Measurements from ENCODE around the gene CNNM2.

DNA sequence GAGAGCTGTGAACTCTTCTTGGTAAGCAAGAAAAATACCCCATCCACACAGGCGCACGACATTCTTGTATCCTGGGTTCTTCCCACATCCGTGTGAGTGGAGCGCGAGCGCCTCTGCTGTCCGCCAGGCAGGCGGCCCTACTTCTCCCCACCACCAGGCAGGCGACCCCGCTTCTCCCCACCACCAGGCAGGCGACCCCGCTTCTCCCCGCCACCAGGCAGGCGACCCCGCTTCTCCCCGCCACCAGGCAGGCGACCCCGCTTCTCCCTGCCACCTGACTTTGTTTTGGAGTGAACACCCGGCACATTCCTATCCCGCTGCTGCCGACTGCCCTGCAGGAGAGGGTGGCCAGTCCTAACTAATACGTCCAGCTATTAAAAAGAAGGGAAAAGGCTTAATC, 154.2 kb downstream of the CNNM2 start:
- TF ChIP-seq, protein P1, sequence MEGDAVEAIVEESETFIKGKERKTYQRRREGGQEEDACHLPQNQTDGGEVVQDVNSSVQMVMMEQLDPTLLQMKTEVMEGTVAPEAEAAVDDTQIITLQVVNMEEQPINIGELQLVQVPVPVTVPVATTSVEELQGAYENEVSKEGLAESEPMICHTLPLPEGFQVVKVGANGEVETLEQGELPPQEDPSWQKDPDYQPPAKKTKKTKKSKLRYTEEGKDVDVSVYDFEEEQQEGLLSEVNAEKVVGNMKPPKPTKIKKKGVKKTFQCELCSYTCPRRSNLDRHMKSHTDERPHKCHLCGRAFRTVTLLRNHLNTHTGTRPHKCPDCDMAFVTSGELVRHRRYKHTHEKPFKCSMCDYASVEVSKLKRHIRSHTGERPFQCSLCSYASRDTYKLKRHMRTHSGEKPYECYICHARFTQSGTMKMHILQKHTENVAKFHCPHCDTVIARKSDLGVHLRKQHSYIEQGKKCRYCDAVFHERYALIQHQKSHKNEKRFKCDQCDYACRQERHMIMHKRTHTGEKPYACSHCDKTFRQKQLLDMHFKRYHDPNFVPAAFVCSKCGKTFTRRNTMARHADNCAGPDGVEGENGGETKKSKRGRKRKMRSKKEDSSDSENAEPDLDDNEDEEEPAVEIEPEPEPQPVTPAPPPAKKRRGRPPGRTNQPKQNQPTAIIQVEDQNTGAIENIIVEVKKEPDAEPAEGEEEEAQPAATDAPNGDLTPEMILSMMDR (IDR thresholded peaks at IDR 0.05 in 2 of 3, conservative IDR thresholded peaks at IDR 0.05 in 1 of 3; ENCODE audit: borderline replicate concordance in 1 of 3, insufficient read depth in 1 of 3, low read depth in 2 of 3, low read length in 2 of 3) = no peak
- no peak for TF ChIP-seq ZFX (IDR thresholded peaks at IDR 0.05)
- no peak for TF ChIP-seq EZH2phosphoT487 (IDR thresholded peaks at IDR 0.05; ENCODE audit: borderline replicate concordance)
- TF ChIP-seq POLR2A (IDR thresholded peaks at IDR 0.05; ENCODE audit: borderline replicate concordance, extremely low read depth, insufficient read depth, insufficient read length) = no peak
- TF ChIP-seq, protein P2, sequence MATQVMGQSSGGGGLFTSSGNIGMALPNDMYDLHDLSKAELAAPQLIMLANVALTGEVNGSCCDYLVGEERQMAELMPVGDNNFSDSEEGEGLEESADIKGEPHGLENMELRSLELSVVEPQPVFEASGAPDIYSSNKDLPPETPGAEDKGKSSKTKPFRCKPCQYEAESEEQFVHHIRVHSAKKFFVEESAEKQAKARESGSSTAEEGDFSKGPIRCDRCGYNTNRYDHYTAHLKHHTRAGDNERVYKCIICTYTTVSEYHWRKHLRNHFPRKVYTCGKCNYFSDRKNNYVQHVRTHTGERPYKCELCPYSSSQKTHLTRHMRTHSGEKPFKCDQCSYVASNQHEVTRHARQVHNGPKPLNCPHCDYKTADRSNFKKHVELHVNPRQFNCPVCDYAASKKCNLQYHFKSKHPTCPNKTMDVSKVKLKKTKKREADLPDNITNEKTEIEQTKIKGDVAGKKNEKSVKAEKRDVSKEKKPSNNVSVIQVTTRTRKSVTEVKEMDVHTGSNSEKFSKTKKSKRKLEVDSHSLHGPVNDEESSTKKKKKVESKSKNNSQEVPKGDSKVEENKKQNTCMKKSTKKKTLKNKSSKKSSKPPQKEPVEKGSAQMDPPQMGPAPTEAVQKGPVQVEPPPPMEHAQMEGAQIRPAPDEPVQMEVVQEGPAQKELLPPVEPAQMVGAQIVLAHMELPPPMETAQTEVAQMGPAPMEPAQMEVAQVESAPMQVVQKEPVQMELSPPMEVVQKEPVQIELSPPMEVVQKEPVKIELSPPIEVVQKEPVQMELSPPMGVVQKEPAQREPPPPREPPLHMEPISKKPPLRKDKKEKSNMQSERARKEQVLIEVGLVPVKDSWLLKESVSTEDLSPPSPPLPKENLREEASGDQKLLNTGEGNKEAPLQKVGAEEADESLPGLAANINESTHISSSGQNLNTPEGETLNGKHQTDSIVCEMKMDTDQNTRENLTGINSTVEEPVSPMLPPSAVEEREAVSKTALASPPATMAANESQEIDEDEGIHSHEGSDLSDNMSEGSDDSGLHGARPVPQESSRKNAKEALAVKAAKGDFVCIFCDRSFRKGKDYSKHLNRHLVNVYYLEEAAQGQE (IDR thresholded peaks at IDR 0.05; ENCODE audit: low read depth) = no peak
- TF ChIP-seq POLR2AphosphoS5 (IDR thresholded peaks at IDR 0.05; ENCODE audit: low read depth, low read length) = no peak
- TF ChIP-seq, protein P3, sequence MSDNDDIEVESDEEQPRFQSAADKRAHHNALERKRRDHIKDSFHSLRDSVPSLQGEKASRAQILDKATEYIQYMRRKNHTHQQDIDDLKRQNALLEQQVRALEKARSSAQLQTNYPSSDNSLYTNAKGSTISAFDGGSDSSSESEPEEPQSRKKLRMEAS (IDR thresholded peaks at IDR 0.05) = no peak
- TF ChIP-seq YY1 (IDR thresholded peaks at IDR 0.05; ENCODE audit: extremely low read depth, insufficient replicate concordance, low read depth, low read length) = no peak
- no peak for TF ChIP-seq CBX3 (IDR thresholded peaks at IDR 0.05; ENCODE audit: low read depth)
- TF ChIP-seq ZNF274 (IDR thresholded peaks at IDR 0.05; ENCODE audit: low read depth, low read length) = no peak
